Measurements from ENCODE around the gene PCDH15. TPM values are rescaled to one million over a fixed set of nuclear protein-coding genes. Genes with fewer than 3 reads are reported as not detected.

PCDH15 gene
- total RNA-seq, 2 experiments from 2014 or later, result not detected

DNA sequence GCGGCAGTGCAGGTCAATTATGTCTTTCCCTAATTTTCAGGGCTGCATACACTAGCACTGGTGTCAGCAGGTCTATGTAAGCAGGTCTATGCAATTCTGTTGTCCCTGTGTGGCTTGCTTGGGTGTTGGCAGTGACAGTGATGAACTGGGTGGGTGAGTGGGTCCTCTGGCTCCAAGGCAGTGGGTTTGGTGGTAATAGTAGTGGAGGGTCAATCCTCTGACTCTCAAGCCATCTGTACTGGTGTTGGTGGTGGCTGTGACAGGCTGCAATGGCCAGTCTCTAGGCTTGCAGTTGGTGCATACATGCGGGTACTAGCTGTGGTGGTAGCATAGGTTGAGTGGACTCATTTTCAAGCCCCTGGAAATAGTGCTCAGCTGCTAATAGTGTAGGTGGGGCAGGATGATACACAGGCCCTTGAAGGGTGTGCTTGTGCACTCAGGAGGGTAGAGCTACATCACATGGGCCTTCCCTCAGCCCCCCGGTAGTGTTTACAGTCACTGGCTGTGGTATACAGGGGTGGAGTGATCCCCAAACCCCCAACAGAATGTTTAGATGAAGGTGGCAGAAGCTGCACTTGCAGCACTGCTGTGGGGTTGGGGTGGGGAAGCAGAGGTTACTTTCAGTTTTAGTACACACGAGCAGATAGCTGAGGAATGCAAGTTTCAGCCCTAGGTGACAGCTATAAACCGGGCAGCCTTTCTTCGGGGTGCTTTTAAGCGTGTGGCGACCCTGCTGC is 331.3 kb downstream of the PCDH15 start:
- Histone ChIP-seq H3K36me3 (ENCODE audit: insufficient read depth, low read length) (no peaks in the 10 kb centered on the region), H3K27ac (ENCODE audit: low read depth, low read length, poor library complexity, severe bottlenecking) (no peak overlapping the region), H4K20me1 (ENCODE audit: insufficient read depth, low read length) (no peaks in the 10 kb centered on the region), H3K4me3 (ENCODE audit: low read depth, low read length, poor library complexity, severe bottlenecking) (no peak overlapping the region), H3K9me3 (ENCODE audit: low read length) (0 out of 2 replicates have a peak, but pooled peaks cover 3% of the 10 kb centered on the region), H3K79me2 (ENCODE audit: insufficient read depth, low read depth, low read length) (no peaks in the 10 kb centered on the region), H3K4me2 (ENCODE audit: low read length) (no peak overlapping the region), H3K4me1 (ENCODE audit: insufficient read depth, low read length, poor library complexity, severe bottlenecking) (no peaks in the 10 kb centered on the region), H2AFZ (ENCODE audit: low read length) (no peak overlapping the region), H3K9me2 (ENCODE audit: insufficient read depth, low read length) (no peaks in the 10 kb centered on the region)
- intact Hi-C loops (cut with micrococcal nuclease; ENCODE audit: unreplicated experiment), result no loop called here
- TF ChIP-seq, protein P1, sequence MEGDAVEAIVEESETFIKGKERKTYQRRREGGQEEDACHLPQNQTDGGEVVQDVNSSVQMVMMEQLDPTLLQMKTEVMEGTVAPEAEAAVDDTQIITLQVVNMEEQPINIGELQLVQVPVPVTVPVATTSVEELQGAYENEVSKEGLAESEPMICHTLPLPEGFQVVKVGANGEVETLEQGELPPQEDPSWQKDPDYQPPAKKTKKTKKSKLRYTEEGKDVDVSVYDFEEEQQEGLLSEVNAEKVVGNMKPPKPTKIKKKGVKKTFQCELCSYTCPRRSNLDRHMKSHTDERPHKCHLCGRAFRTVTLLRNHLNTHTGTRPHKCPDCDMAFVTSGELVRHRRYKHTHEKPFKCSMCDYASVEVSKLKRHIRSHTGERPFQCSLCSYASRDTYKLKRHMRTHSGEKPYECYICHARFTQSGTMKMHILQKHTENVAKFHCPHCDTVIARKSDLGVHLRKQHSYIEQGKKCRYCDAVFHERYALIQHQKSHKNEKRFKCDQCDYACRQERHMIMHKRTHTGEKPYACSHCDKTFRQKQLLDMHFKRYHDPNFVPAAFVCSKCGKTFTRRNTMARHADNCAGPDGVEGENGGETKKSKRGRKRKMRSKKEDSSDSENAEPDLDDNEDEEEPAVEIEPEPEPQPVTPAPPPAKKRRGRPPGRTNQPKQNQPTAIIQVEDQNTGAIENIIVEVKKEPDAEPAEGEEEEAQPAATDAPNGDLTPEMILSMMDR (conservative IDR thresholded peaks at IDR 0.05; ENCODE audit: low read length), result no peak
- TF ChIP-seq EZH2phosphoT487 (IDR thresholded peaks at IDR 0.05; ENCODE audit: borderline replicate concordance, low read depth, low read length), result no peak
- no peak for DNase-seq (ENCODE audit: low spot score)
- CTCF ChIA-PET (ENCODE audit: unreplicated experiment), result no interaction called here
- POLR2A ChIA-PET, result interaction anchor here (0.6 kb wide), 1 partner anchor 737 kb away, joined by 3 read pairs; no protein-coding TSS in a partner anchor
- BruUV-seq (replicated peaks), result no TSS peak

DNA sequence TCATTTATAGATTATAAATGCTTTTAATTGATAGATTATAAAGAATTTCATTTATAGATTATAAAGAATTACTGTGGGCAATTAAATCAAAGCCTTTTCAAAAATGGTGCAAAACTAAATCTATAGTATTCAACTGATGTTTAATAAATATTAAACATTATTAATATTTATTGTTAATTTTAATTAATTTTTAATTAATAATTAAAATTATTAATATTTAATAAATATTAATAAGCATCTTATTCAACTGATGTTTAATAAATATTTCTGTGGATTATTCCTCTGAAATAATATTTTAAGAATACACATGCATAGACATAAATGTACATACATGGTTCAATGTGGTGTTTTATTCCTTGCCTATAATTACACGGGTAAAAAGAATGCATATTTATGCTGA is 346.8 kb downstream of the PCDH15 start:
- CTCF ChIA-PET (ENCODE audit: unreplicated experiment), result no interaction called here
- intact Hi-C loops (cut with micrococcal nuclease; ENCODE audit: unreplicated experiment), result no loop called here

DNA sequence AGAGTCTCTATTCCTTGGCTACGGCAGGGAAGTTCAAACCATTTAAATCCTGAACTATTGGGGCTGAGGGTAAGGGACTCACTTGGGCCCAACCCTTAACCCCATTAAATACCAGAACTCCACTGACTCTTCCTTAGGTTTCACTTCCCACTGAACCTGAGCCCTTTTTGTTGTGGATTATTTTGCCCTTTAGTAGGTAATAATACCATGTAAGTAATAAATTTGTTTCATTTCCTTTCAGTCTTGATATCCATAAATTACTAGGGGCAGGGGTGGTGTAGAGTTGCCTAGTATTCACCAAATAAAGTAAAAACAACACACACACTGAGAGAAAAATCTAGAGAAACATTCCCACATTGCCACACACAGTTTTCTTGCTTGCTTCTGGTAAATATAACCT is 352.0 kb downstream of the PCDH15 start:
- Histone ChIP-seq H3K79me2 (ENCODE audit: insufficient read depth, low read depth, low read length) (no peaks in the 10 kb centered on the region), H3K4me1 (ENCODE audit: insufficient read depth, low read length, poor library complexity, severe bottlenecking) (no peaks in the 10 kb centered on the region), H3K36me3 (ENCODE audit: insufficient read depth, low read length) (no peaks in the 10 kb centered on the region), H3K4me2 (ENCODE audit: low read length) (no peak overlapping the region), H3K4me3 (ENCODE audit: low read depth, low read length, poor library complexity, severe bottlenecking) (no peak overlapping the region), H3K9me2 (ENCODE audit: insufficient read depth, low read length) (no peaks in the 10 kb centered on the region), H4K20me1 (ENCODE audit: insufficient read depth, low read length) (no peaks in the 10 kb centered on the region), H3K27ac (ENCODE audit: low read depth, low read length, poor library complexity, severe bottlenecking) (no peak overlapping the region), H3K9me3 (ENCODE audit: low read length) (no peaks in the 10 kb centered on the region), H2AFZ (ENCODE audit: low read length) (no peak overlapping the region)
- no peak for TF ChIP-seq EZH2phosphoT487 (IDR thresholded peaks at IDR 0.05; ENCODE audit: borderline replicate concordance, low read depth, low read length)
- TF ChIP-seq, protein P1 (conservative IDR thresholded peaks at IDR 0.05; ENCODE audit: low read length), result no peak
- POLR2A ChIA-PET, result no interaction called here
- no peak for DNase-seq (ENCODE audit: low spot score)
- intact Hi-C loops (cut with micrococcal nuclease; ENCODE audit: unreplicated experiment), result no loop called here
- CTCF ChIA-PET (ENCODE audit: unreplicated experiment), result no interaction called here
- BruUV-seq (replicated peaks), result no TSS peak

More for the DNA sequence above, 346.8 kb downstream of the PCDH15 start:
- H3K4me3 ChIP-seq (ENCODE audit: low read depth, low read length, poor library complexity, severe bottlenecking), result no peak overlapping the region
- no peak for DNase-seq (ENCODE audit: low spot score)
- no peaks in the 10 kb centered on the region for H3K79me2 ChIP-seq (ENCODE audit: insufficient read depth, low read depth, low read length)
- no peak overlapping the region for H2AFZ ChIP-seq (ENCODE audit: low read length)
- H3K36me3 ChIP-seq (ENCODE audit: insufficient read depth, low read length), result no peaks in the 10 kb centered on the region
- no peaks in the 10 kb centered on the region for H3K9me3 ChIP-seq (ENCODE audit: low read length)
- no peak overlapping the region for H3K27ac ChIP-seq (ENCODE audit: low read depth, low read length, poor library complexity, severe bottlenecking)
- no peak overlapping the region for H3K4me2 ChIP-seq (ENCODE audit: low read length)
- POLR2A ChIA-PET, result no interaction called here
- H3K9me2 ChIP-seq (ENCODE audit: insufficient read depth, low read length), result no peaks in the 10 kb centered on the region
- H3K4me1 ChIP-seq (ENCODE audit: insufficient read depth, low read length, poor library complexity, severe bottlenecking), result no peaks in the 10 kb centered on the region
- no peak for TF ChIP-seq EZH2phosphoT487 (IDR thresholded peaks at IDR 0.05; ENCODE audit: borderline replicate concordance, low read depth, low read length)
- no TSS peak for BruUV-seq (replicated peaks)
- no peaks in the 10 kb centered on the region for H4K20me1 ChIP-seq (ENCODE audit: insufficient read depth, low read length)

Data from OCI-LY7 (cell line).